Esophagus squamous epithelium (tissue), 4 donors: ENCODE results near the gene ANKLE1.

Experiments used
- POLR2A ChIP-seq, 4 donors: fragments of 450-650 bp; IDR thresholded peaks; one replicate each; pipeline ENCODE4 v1.6.1; 2017; ENCODE audit warnings: antibody characterized with exemption in 4 of 4, mild to moderate bottlenecking in 4 of 4, moderate library complexity in 3 of 4
- TF ChIP-seq, protein P1 (sequence below), 6 experiments: fragments of 450-650 bp in 4 of 6; fragments of 200-600 bp in 2 of 6; sonication (generic) in 2 of 6; IDR thresholded peaks; one replicate each; pipeline ENCODE4 v1.5.1; 2016 to 2019; ENCODE audit warnings: antibody characterized with exemption in 6 of 6, mild to moderate bottlenecking in 4 of 6, moderate library complexity in 4 of 6

GRCh38 chr19:17333611-17334413 lies 52.1 kb downstream of the ANKLE1 start:
- TF ChIP-seq, protein P1, sequence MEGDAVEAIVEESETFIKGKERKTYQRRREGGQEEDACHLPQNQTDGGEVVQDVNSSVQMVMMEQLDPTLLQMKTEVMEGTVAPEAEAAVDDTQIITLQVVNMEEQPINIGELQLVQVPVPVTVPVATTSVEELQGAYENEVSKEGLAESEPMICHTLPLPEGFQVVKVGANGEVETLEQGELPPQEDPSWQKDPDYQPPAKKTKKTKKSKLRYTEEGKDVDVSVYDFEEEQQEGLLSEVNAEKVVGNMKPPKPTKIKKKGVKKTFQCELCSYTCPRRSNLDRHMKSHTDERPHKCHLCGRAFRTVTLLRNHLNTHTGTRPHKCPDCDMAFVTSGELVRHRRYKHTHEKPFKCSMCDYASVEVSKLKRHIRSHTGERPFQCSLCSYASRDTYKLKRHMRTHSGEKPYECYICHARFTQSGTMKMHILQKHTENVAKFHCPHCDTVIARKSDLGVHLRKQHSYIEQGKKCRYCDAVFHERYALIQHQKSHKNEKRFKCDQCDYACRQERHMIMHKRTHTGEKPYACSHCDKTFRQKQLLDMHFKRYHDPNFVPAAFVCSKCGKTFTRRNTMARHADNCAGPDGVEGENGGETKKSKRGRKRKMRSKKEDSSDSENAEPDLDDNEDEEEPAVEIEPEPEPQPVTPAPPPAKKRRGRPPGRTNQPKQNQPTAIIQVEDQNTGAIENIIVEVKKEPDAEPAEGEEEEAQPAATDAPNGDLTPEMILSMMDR (IDR thresholded peaks at IDR 0.05), result no peak
- peak in 1 of 4 donors; percentile 33 for TF ChIP-seq POLR2A (IDR thresholded peaks at IDR 0.05)
